Erythroblast (primary cell): Measurements from ENCODE around the gene STAT5B.

Experiments
- GATA1 ChIP-seq: IDR thresholded peaks from 2 replicates; pipeline ENCODE4 v1.6.1; 2011; ENCODE audit warnings: low read depth, mild to moderate bottlenecking, control low read depth, low read length, moderate library complexity
- POLR2A ChIP-seq: IDR thresholded peaks from 2 replicates; pipeline ENCODE4 v1.6.1; 2011; ENCODE audit warnings: mild to moderate bottlenecking, low read length

DNA sequence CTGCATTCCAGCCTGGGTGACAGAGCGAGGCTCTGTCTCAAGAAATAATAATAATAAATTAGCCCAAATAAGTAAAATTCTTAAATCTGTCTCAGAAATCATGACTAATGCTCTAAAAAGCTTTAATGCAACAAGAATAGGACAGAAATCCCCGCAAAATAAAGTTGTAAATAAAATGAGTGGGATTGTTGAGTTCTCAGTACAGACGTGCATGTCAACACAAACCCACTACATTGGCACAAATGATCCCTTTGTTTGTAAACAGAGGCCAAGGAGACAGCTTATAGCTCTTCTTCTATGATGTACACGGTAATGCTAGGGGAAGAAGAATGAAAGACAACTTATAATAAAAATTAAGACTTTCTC, 6.0 kb downstream of the STAT5B start:
- no peak for TF ChIP-seq POLR2A
- TF ChIP-seq GATA1 = no peak
